B cell (primary cell): Measurements from ENCODE around the gene WDR1. TPM values are rescaled to one million over a fixed set of nuclear protein-coding genes. Genes with fewer than 3 reads are reported as not detected.

ENCODE experiments used
- ATAC-seq: fragments of 200-7000 bp; cut with Tn5 transposase; one replicate; pipeline ENCODE4 v1.10.0; 2021; ENCODE audit warnings: low read depth, mild to moderate bottlenecking, moderate number of reproducible peaks, moderate library complexity
- CTCF ChIA-PET: fragments of 350-600 bp; sonication (Branson Sonifier 250); formaldehyde crosslinking; loops from one replicate; lab custom pipeline; 2021; ENCODE audit warnings: antibody characterized with exemption, inconsistent platforms; lab: Charles Lee
- POLR2A ChIA-PET: fragments of 350-600 bp; sonication (Branson Sonifier 250); formaldehyde crosslinking; loops from one replicate; lab custom pipeline; 2021; ENCODE audit warnings: antibody characterized with exemption; lab: Charles Lee
- DNase-seq: peaks from one replicate; pipeline ENCODE4 v3.0.0; 2013
- H2AFZ ChIP-seq: 2 replicates; pipeline ENCODE4 v1.6.1; 2012; ENCODE audit warnings: mild to moderate bottlenecking, low read depth, low read length; ENCODE audit not compliant: insufficient read depth, poor library complexity, severe bottlenecking
- H3K27ac ChIP-seq, 2 donors: 1 replicate in 1 of 2; 2 replicates in 1 of 2; pipeline ENCODE4 v1.5.1; 2012 to 2013; ENCODE audit warnings: low read length in 2 of 2, mild to moderate bottlenecking in 2 of 2, moderate library complexity in 1 of 2
- H3K27me3 ChIP-seq, 4 experiments: fragments of 200-600 bp in 1 of 4; sonication (generic) in 1 of 4; replicated peaks in 1 of 4; 1 replicate in 2 of 4; 2 replicates in 2 of 4; pipeline versions ENCODE4 v1.6.1 to v1.7.0; 2013 to 2016; ENCODE audit warnings: low read length in 3 of 4, mild to moderate bottlenecking in 2 of 4, mixed read lengths in 1 of 4, moderate library complexity in 1 of 4; ENCODE audit not compliant: insufficient read depth in 4 of 4, control insufficient read depth in 3 of 4; ENCODE audit errors: control extremely low read depth in 1 of 4
- H3K36me3 ChIP-seq, 2 experiments: replicated peaks in 1 of 2; 1 replicate in 1 of 2; 2 replicates in 1 of 2; pipeline versions ENCODE4 v1.6.1 to v1.7.1; 2013; ENCODE audit warnings: low read length in 1 of 2; ENCODE audit not compliant: insufficient read depth in 2 of 2, control insufficient read depth in 1 of 2; ENCODE audit errors: control extremely low read depth in 1 of 2, extremely low read depth in 1 of 2
- H3K4me1 ChIP-seq, 2 donors: fragments of 200-600 bp in 1 of 2; sonication (generic) in 1 of 2; 1 replicate in 1 of 2; 2 replicates in 1 of 2; pipeline versions ENCODE4 v1.5.1 to v1.6.1; 2013 to 2017; ENCODE audit warnings: low read length in 2 of 2; ENCODE audit not compliant: control insufficient read depth in 2 of 2, insufficient read depth in 2 of 2
- H3K4me2 ChIP-seq: replicated peaks from 2 replicates; pipeline ENCODE3; 2012; ENCODE audit warnings: mild to moderate bottlenecking, low read depth, low read length; ENCODE audit not compliant: poor library complexity, severe bottlenecking
- H3K4me3 ChIP-seq, 5 experiments: fragments of 200-600 bp in 1 of 5; sonication (generic) in 1 of 5; 1 replicate in 3 of 5; 2 replicates in 2 of 5; pipeline versions ENCODE4 v1.5.1 to v1.7.0; 2011 to 2016; ENCODE audit warnings: low read length in 4 of 5, mild to moderate bottlenecking in 4 of 5, low read depth in 2 of 5, control low read depth in 1 of 5, moderate library complexity in 1 of 5; ENCODE audit not compliant: insufficient read depth in 1 of 5; ENCODE audit errors: control extremely low read depth in 1 of 5, extremely low read depth in 1 of 5
- H3K79me2 ChIP-seq: fragments of 200-600 bp; sonication (generic); one replicate; pipeline ENCODE4 v1.6.0; 2016; ENCODE audit warnings: low read length; ENCODE audit not compliant: control insufficient read depth, insufficient read depth
- H3K9ac ChIP-seq: fragments of 200-600 bp; sonication (generic); 2 replicates; pipeline ENCODE4 v1.6.1; 2017; ENCODE audit warnings: mild to moderate bottlenecking, low read length, moderate library complexity
- H3K9me3 ChIP-seq, 3 donors: one replicate each; pipeline versions ENCODE4 v1.6.1 to v1.7.1; 2013; ENCODE audit warnings: low read length in 2 of 3; ENCODE audit not compliant: control insufficient read depth in 2 of 3, insufficient read depth in 1 of 3; ENCODE audit errors: control extremely low read depth in 1 of 3
- H4K20me1 ChIP-seq: 2 replicates; pipeline ENCODE4 v1.6.0; 2012; ENCODE audit warnings: mild to moderate bottlenecking, low read length; ENCODE audit not compliant: insufficient read depth, control insufficient read depth, poor library complexity, severe bottlenecking
- H3K27ac Mint-ChIP-seq: one replicate; pipeline ENCODE4 v1.8.0; 2021; ENCODE audit warnings: mixed read lengths
- H3K27me3 Mint-ChIP-seq: one replicate; pipeline ENCODE4 v1.8.0; 2021; ENCODE audit warnings: mixed read lengths
- H3K4me1 Mint-ChIP-seq: one replicate; pipeline ENCODE4 v1.8.0; 2021; ENCODE audit warnings: mixed read lengths
- H3K4me3 Mint-ChIP-seq: one replicate; pipeline ENCODE4 v1.8.0; 2021; ENCODE audit warnings: mixed read lengths
- H3K9me3 Mint-ChIP-seq: one replicate; pipeline ENCODE4 v1.8.0; 2022; ENCODE audit warnings: mixed read lengths; ENCODE audit not compliant: insufficient read depth
- CTCF ChIP-seq: fragments of 200-600 bp; IDR thresholded peaks from one replicate; pipeline ENCODE4 v1.8.0; 2022; ENCODE audit warnings: antibody characterized with exemption, mild to moderate bottlenecking
- EZH2 ChIP-seq: IDR thresholded peaks from 2 replicates; pipeline ENCODE4 v1.6.1; 2012; ENCODE audit warnings: borderline replicate concordance, low read depth, mild to moderate bottlenecking, moderate library complexity, low read length; ENCODE audit not compliant: insufficient read depth, poor library complexity, severe bottlenecking
- WGBS: methylation state at CpG from one replicate; pipeline ENCODE4 v1.1.5; 2013; ENCODE audit warnings: missing lambda C conversion rate; ENCODE audit not compliant: insufficient coverage; 5-methylcytosine and 5-hydroxymethylcytosine counted together
- intact Hi-C: fragments of 100-400 bp; cut with micrococcal nuclease; formaldehyde crosslinking; loops from one replicate; pipeline ENCODE4 v1.10.0; 2022
- polyA plus RNA-seq: library from polyadenylated mRNA; depleted of rRNA; stranded (reverse); fragments of >200 nt; gene quantifications from 2 replicates; pipeline ENCODE4 v1.2.3, GENCODE V29; 2012
- total RNA-seq, 2 donors: library from RNA; stranded (reverse); fragments of 120-200 nt in 1 of 2; gene quantifications; 1 replicate in 1 of 2; 2 replicates in 1 of 2; pipeline versions ENCODE4 v1.2.3 to v1.2.4, GENCODE V29; 2013 to 2022

The WDR1 gene
- total and polyA plus RNA-seq, 2 donors (not counting 1 experiment from before 2014, with no cell fraction given) = 134 to 217 TPM

- H3K4me3 Mint-ChIP-seq = no peak overlapping the region
- H3K36me3 ChIP-seq = peaks cover 0 to 79% of the 10 kb centered on the region in 2 experiments
- no peaks in the 10 kb centered on the region for H3K27me3 ChIP-seq
- H3K9me3 Mint-ChIP-seq = no peaks in the 10 kb centered on the region
- H2AFZ ChIP-seq = no peak overlapping the region
- POLR2A ChIA-PET = no interaction called here
- H3K4me1 Mint-ChIP-seq = peaks cover 80% of the 10 kb centered on the region
- no peak overlapping the region for H3K27ac ChIP-seq
- peaks cover 13 to 47% of the 10 kb centered on the region in 2 donors for H3K4me1 ChIP-seq
- peaks cover 100% of the 10 kb centered on the region for H4K20me1 ChIP-seq
- intact Hi-C loops = no loop called here
- no peak overlapping the region for H3K4me3 ChIP-seq
- ATAC-seq (peak; percentile 39), DNase-seq (no peak)
- no peaks in the 10 kb centered on the region for H3K9me3 ChIP-seq
- peaks cover 100% of the 10 kb centered on the region for H3K79me2 ChIP-seq
- WGBS = 76% methylated on average over 12 of the region's 13 CpGs
- H3K27me3 Mint-ChIP-seq = no peaks in the 10 kb centered on the region
- peak overlapping the region; percentile 22 for H3K27ac Mint-ChIP-seq
- no peak for TF ChIP-seq EZH2
- no peak for TF ChIP-seq CTCF
- H3K4me2 ChIP-seq = peak overlapping the region; percentile 6
- no peak overlapping the region for H3K9ac ChIP-seq
- CTCF ChIA-PET = no interaction called here
Measured at GRCh38 chr4:10106421-10107039, 10.1 kb downstream of the WDR1 start.

- ChIA-PET CTCF (no interaction called here), POLR2A (no interaction called here)
- ATAC-seq (no peak), DNase-seq (no peak)
- Histone ChIP-seq H2AFZ (no peak overlapping the region), H3K9ac (no peak overlapping the region), H3K4me3 (no peak overlapping the region), H4K20me1 (peaks cover 100% of the 10 kb centered on the region), H3K27me3 (no peaks in the 10 kb centered on the region), H3K36me3 (peaks cover 0 to 79% of the 10 kb centered on the region in 2 experiments), H3K79me2 (peaks cover 100% of the 10 kb centered on the region), H3K27ac (peak overlapping the region in 1 of 2 donors; percentile 3), H3K9me3 (no peaks in the 10 kb centered on the region), H3K4me2 (no peak overlapping the region), H3K4me1 (peaks cover 19 to 53% of the 10 kb centered on the region in 2 donors)
- no CpG with 5 or more reads among the region's 4 CpGs for WGBS
- Mint-ChIP-seq H3K9me3 (no peaks in the 10 kb centered on the region), H3K4me3 (no peak overlapping the region), H3K27me3 (no peaks in the 10 kb centered on the region), H3K4me1 (peaks cover 78% of the 10 kb centered on the region), H3K27ac (peak overlapping the region; percentile 22)
- TF ChIP-seq EZH2 = no peak
- TF ChIP-seq CTCF = no peak
- intact Hi-C loops = no loop called here
Measured at GRCh38 chr4:10105920-10106319, 10.7 kb downstream of the WDR1 start.
